ENCODE results near the gene ZBTB22. TPM values are rescaled to one million over a fixed set of nuclear protein-coding genes. Genes with fewer than 3 reads are reported as not detected.
A peak's percentile ranks its signal among the peaks of the same experiment; 100 is the strongest.

ZBTB22 gene
- total RNA-seq, 1 donor from 2014 or later, result 26.5 TPM

GRCh38 chr6:33330736-33331135 is 13.2 kb upstream of the ZBTB22 start:
- no peak for DNase-seq (ENCODE audit: low spot score)

DNA sequence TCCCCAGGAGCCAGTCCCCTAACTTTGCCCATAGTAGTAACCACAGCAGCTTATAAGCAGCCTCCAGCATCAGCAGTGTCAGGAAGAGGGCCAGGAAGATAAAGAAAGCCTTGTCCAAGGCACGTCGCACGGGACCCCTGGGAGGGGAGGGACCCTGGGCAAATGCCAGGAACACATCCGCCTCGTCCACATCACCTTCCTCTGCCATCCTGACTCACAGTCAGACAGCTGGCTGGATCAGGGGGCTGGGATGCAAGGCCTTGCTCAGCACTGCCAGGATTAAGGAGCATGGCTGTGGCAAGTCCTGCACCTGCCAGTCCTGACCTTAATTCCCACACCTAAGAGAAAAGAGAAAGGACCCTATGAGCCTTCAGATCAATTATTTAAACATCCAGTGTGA is 11.5 kb upstream of the ZBTB22 start:
- DNase-seq (ENCODE audit: low spot score), result no peak

DNA sequence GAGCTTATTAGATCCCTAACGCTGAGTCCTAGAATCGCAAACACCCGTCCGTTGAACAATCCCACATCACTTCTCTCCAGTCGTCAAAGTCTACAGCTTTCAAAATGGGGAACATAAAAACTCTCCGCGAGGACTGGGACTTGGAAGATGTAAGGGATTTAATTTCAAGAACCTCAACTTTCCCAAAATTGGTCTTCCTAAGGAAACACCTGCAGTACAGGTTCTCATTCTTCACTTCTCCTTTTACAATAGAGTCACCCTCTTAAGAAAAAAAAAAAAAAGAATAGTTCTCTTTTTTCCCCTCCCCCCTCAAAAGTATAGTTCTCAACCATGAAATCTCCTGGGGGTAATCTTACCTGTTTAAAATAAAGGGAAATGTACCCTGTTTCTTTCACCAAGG is 6.6 kb upstream of the ZBTB22 start:
- DNase-seq (ENCODE audit: low spot score), result no peak

GRCh38 chr6:33323623-33323948 is 6.0 kb upstream of the ZBTB22 start:
- DNase-seq (ENCODE audit: low spot score), result no peak

DNA sequence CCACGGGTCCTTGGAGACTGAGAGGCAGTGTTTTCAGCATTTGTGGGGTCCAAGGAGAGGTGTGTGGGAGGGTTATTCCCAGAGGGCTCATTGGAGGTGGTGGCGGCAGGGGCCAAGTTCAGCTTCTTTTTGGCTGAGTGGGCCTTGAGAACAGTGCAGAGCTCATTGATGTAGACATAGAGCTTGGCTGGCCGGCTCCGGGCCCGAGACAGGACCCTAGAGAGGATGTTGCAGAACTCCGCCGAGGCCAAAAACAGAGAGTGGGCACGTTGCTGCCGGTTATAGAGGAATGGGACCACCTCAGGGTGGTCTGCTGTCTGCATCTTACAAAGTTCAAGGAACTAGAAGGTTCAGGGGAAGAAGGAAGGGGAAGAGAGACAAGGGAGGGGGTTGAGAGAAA is 3.7 kb upstream of the ZBTB22 start:
- no peak for DNase-seq (ENCODE audit: low spot score)

DNA sequence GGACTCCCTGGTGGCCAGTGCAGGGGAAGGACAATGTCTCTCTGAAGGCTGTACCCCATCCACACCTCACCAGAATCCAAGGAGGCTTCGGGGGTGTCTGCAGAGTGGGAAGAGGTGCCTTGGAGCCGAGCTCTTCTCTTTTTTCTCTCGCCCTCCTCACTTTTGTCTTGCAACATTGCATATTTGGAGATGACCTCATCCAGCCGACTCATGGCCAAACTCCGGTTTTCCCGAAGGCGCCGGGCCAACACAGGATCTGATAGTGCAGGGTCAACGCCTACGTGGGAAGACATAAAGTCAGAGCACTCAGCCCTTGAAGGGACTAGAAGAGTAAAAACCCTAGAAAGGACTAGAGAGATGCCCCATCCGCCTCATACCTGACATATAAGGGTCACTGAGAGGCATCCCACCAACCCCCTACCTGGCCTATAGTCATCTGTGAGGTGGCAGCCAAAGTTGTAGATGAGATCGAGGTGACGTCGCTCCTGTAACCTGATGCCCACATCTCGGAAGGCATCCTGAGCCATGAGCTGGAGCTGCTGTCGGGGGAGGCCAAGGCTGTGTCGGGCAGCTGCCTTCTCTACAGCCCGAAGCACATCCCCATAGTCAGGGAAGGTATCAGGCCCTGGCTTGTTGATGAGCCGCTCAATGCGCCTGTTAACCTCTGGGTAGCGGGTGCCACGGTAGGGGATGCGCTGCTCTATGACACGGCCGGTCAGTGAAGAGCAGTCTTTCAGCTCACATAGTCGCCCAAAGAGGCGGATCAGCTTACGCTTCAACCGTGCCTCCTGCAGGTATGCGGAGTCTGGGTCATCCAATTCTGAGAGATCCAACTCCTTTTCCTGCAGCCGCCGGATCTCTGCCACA is 3.0 kb upstream of the ZBTB22 start:
- no peak for DNase-seq (ENCODE audit: low spot score)

- DNase-seq (ENCODE audit: low spot score), result no peak
These were observed 2.4 kb upstream of the ZBTB22 start for GRCh38 chr6:33319939-33320314.

DNA sequence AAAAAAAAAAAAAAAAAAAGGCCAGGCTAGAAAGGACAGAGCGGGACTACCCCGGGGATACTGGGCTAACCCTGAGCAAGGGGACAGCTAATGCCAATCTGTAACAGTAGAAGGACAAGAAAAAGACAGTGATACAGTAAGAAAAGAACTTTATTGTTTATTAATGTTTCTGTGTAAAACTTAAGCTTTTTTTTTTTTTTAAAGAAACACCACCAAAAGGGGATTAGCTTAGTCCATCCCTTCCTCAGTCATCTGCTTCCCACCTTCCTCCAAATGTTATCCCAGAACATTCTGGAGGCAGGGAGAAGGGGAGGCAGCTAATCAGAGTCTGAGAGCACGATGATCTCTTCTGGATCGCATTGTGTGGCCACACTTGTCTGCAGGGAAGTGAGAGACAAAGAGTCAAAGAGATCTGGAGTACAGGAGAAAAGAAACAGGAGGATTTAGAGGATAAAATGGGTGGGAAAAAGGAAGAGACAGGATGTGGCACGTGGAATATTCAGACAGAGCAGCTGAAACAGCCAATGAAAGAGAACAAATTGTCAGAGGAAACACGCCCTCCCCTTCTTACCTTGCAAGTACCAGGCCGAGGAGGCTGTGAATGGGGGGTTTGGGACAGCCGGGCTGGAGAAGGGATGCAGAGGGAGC is 1.0 kb upstream of the ZBTB22 start:
- no peak for DNase-seq (ENCODE audit: low spot score)

DNA sequence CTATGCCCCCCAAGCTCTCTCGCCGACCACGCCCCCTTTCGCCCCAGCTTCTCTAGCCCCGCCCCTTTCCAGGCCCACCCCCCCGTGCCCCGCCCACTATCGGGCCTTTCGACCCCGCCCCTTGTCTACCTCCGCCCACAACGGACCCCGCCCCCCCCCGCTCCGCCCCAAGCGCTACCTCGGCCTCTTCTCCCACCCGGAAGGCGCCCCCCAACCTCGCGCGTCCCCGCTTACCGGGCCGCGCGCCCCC is 200 bp downstream of the ZBTB22 start:
- DNase-seq (ENCODE audit: low spot score), result peak; percentile 30

DNA sequence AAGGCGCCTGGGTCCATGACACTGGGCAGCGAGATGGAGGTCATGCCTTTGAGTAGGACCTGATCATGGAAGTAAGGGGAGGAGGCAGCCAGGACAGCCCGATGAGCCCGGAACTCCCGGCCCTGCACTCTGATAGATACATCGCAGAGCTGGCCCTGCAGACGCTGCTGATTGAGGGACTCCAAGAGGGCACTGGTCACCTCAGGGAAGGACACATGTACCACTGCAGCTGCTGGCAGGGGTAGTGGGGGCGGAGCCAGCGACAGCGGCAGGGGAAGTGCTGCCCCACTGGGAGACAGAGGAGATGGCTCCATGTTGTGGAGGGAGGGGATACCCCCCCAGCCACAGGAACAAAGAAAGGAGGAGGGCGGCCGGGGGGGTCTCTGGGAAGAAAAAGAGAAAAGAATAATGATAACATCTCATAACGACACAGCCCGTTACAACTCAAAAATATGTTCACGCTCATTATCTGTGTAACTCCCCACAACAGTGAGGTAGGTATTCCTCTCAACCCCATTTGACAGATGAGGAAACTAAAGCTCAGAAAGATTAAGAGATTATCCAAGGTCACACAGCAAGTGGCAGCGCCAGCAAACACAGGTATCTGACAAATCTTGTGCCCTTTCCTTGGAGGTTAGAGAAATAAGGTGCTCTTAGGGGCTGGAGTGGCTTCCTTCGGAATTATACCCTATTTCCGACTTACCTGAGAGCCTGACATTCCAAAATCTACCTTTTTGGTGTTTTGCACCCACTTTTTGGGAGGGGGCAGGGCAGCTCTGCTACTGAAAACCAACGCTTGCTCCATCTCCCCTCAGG is 733 bp downstream of the ZBTB22 start:
- no peak for DNase-seq (ENCODE audit: low spot score)

DNA sequence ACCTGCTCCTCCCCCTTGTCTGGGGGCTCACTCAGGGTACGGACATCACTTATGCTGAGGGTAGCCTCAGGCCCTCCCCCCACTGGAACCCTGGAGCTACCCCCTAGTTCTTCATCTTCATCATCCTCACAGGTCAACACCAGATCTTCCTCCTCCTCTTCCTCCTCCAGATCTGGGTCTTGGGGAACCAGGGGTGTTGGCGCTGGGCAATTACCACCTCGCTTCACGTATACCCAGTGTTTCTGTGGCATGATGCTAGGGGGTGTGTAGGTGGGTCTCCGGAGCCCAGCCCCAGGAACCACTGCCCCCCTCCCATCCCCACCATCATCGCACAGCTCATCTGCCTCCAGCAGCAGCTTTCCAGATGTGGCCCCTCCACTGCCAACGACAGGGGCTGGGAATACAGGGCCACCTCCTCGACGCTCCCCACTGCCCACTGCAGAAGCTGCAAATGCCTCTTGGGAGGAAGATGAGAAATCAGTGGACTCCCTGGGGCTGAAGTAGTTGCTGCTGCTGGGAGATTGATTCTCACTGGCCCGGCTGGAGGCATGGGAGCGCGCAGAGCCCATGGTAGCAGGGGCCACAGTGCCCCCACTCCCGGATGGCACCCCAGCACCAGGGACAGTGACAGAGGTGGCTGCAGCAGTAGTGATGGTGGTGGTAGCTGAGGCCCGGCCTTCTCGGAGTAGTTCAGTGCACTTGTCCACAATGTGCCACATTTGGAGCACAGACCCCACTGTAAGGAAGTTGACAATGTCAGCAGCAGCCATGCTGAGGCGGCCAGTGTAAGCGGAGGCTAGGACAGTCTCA is 1.5 kb downstream of the ZBTB22 start:
- no peak for DNase-seq (ENCODE audit: low spot score)

- DNase-seq (ENCODE audit: low spot score), result peak; percentile 43
These were observed 2.4 kb downstream of the ZBTB22 start for GRCh38 chr6:33314943-33315792.

- peak; percentile 58 for DNase-seq (ENCODE audit: low spot score)
These were observed 3.0 kb downstream of the ZBTB22 start for GRCh38 chr6:33314515-33314942.

DNA sequence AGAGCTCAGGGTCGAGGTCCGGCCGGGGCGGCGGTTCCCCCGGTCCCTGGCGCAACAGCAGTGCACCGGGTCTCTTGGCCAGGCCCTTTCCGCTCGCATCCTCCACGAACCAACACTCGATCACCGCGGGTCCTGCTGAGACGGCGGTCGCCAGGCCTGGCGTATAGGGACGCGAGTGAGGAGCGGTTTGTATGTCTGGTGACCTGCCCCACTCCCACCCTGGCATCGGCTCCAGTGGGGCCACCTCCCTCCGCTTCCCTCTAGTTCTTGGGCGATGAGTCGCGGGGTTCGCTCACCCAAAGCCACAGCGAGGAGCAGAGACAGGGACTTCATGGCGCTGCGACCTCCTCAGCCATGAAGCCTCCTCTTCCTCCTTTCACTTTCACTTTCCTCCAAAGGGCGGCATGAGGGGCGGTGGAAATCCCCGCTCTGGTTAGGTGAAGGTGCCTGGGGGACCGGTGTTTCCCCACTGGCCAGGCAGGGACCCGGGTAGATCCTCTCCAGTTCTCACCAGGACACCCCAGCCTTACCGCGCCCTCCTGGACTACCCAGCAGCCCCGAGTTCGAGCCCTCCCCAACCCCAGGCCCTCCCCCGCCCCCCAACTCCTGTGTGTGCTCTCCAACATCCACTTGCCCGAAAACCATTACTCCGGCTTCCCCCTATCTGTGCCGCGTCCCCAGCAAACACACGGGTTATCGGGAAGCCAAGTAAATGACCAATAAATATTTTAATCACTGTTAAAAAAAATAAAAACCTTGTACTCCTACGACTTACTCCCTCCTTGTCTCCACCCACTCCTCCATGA is 3.6 kb downstream of the ZBTB22 start, which contains the start of gene TAPBP:
Gene TAPBP (minus strand): TSS at position 370 of the 806 bp plus-strand sequence. CDS start 37 bp downstream, at position 333.
- peak; percentile 48 for DNase-seq (ENCODE audit: low spot score)

- peak; percentile 33 for DNase-seq (ENCODE audit: low spot score)
These were observed 4.3 kb downstream of the ZBTB22 start for GRCh38 chr6:33313105-33313708.

- DNase-seq (ENCODE audit: low spot score), result peak; percentile 83
These were observed 5.0 kb downstream of the ZBTB22 start for GRCh38 chr6:33312361-33313104.

- DNase-seq (ENCODE audit: low spot score), result no peak
These were observed 11.2 kb downstream of the ZBTB22 start for GRCh38 chr6:33306356-33306755.

DNA sequence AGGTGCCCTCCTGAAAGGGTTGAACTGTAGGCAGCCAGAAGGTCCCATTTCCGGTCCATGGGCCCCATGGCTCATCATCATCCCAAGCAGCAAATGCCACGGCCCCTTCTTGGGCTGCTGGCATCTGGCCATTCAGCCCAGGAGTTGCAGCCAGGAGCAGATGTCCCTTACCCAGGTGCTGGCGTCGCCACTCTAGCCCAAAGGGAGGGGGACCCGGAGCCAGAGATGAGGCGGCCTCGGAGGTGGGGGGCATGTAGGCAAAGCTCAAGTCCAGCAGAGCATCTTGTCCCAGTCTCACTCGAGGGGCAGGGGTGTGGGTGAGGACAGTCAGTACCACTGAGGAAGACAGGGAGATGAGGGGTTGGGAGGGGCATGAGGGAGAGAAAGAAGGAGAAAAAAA is 12.5 kb downstream of the ZBTB22 start:
- DNase-seq (ENCODE audit: low spot score), result no peak

GRCh38 chr6:33304216-33304615 is 13.3 kb downstream of the ZBTB22 start:
- no peak for DNase-seq (ENCODE audit: low spot score)

All from mucosa of gallbladder (tissue), 1 donor.